ENCODE results near the gene GAPVD1.
A peak's percentile ranks its signal among the peaks of the same experiment; 100 is the strongest.
"Not testable (repeated sequence)": the region's sequence is repeated elsewhere in the genome, so short reads cannot be mapped to it uniquely, and the experiment has no call there.

GAPVD1 gene

GRCh38 chr9:125260561-125260960 is 1.1 kb upstream of the GAPVD1 start:
- no peak overlapping the region for H3K4me3 ChIP-seq (ENCODE audit: low read length)
- no peak overlapping the region for H3K27ac ChIP-seq (ENCODE audit: low read depth, low read length)
- peaks cover 2% of the 10 kb centered on the region for H3K4me1 ChIP-seq (ENCODE audit: control insufficient read depth, insufficient read depth, low read length)
- no peak overlapping the region for H3K9ac ChIP-seq (ENCODE audit: low read length)
- H3K27me3 ChIP-seq (ENCODE audit: control insufficient read depth, insufficient read depth, low read length): peaks cover 3% of the 10 kb centered on the region
- H3K36me3 ChIP-seq (ENCODE audit: control insufficient read depth, insufficient read depth, low read length): no peaks in the 10 kb centered on the region

GRCh38 chr9:125262294-125262991 is 817 bp downstream of the GAPVD1 start:
- Histone ChIP-seq H3K4me3 (ENCODE audit: low read length) (peak overlapping the region; percentile 83), H3K9ac (ENCODE audit: low read length) (peak overlapping the region; percentile 92), H3K4me1 (ENCODE audit: control insufficient read depth, insufficient read depth, low read length) (peaks cover 2% of the 10 kb centered on the region), H3K36me3 (ENCODE audit: control insufficient read depth, insufficient read depth, low read length) (no peaks in the 10 kb centered on the region), H3K27me3 (ENCODE audit: control insufficient read depth, insufficient read depth, low read length) (peaks cover 3% of the 10 kb centered on the region), H3K27ac (ENCODE audit: low read depth, low read length) (no peak overlapping the region)

- not testable (repeated sequence) for H3K9ac ChIP-seq (ENCODE audit: low read length); H3K27me3 ChIP-seq (ENCODE audit: control insufficient read depth, insufficient read depth, low read length); H3K4me1 ChIP-seq (ENCODE audit: control insufficient read depth, insufficient read depth, low read length); H3K27ac ChIP-seq (ENCODE audit: low read depth, low read length); H3K4me3 ChIP-seq (ENCODE audit: low read length); H3K36me3 ChIP-seq (ENCODE audit: control insufficient read depth, insufficient read depth, low read length)
Measured at GRCh38 chr9:125264068-125264467, 2.4 kb downstream of the GAPVD1 start.

- Histone ChIP-seq H3K27me3 (ENCODE audit: control insufficient read depth, insufficient read depth, low read length) (no peaks in the 10 kb centered on the region), H3K4me1 (ENCODE audit: control insufficient read depth, insufficient read depth, low read length) (peaks cover 3% of the 10 kb centered on the region), H3K9ac (ENCODE audit: low read length) (no peak overlapping the region), H3K4me3 (ENCODE audit: low read length) (no peak overlapping the region), H3K27ac (ENCODE audit: low read depth, low read length) (no peak overlapping the region), H3K36me3 (ENCODE audit: control insufficient read depth, insufficient read depth, low read length) (no peaks in the 10 kb centered on the region)
Measured at GRCh38 chr9:125268394-125269013, 6.9 kb downstream of the GAPVD1 start.

GRCh38 chr9:125269014-125269397 is 7.4 kb downstream of the GAPVD1 start:
- Histone ChIP-seq H3K36me3 (ENCODE audit: control insufficient read depth, insufficient read depth, low read length) (no peaks in the 10 kb centered on the region), H3K27me3 (ENCODE audit: control insufficient read depth, insufficient read depth, low read length) (no peaks in the 10 kb centered on the region), H3K9ac (ENCODE audit: low read length) (no peak overlapping the region), H3K27ac (ENCODE audit: low read depth, low read length) (no peak overlapping the region), H3K4me1 (ENCODE audit: control insufficient read depth, insufficient read depth, low read length) (peaks cover 3% of the 10 kb centered on the region), H3K4me3 (ENCODE audit: low read length) (no peak overlapping the region)

GRCh38 chr9:125271081-125271480 is 9.5 kb downstream of the GAPVD1 start:
- H3K27me3 ChIP-seq (ENCODE audit: control insufficient read depth, insufficient read depth, low read length): no peaks in the 10 kb centered on the region
- H3K4me3 ChIP-seq (ENCODE audit: low read length): no peak overlapping the region
- no peak overlapping the region for H3K9ac ChIP-seq (ENCODE audit: low read length)
- H3K4me1 ChIP-seq (ENCODE audit: control insufficient read depth, insufficient read depth, low read length): peaks cover 3% of the 10 kb centered on the region
- H3K36me3 ChIP-seq (ENCODE audit: control insufficient read depth, insufficient read depth, low read length): no peaks in the 10 kb centered on the region
- H3K27ac ChIP-seq (ENCODE audit: low read depth, low read length): no peak overlapping the region

GRCh38 chr9:125272697-125273096 is 11.1 kb downstream of the GAPVD1 start:
- no peak overlapping the region for H3K27ac ChIP-seq (ENCODE audit: low read depth, low read length)

GRCh38 chr9:125276771-125277170 is 15.1 kb downstream of the GAPVD1 start:
- no peak overlapping the region for H3K27ac ChIP-seq (ENCODE audit: low read depth, low read length)
- H3K4me1 ChIP-seq (ENCODE audit: control insufficient read depth, insufficient read depth, low read length): peaks cover 3% of the 10 kb centered on the region
- no peaks in the 10 kb centered on the region for H3K36me3 ChIP-seq (ENCODE audit: control insufficient read depth, insufficient read depth, low read length)
- H3K4me3 ChIP-seq (ENCODE audit: low read length): no peak overlapping the region
- H3K9ac ChIP-seq (ENCODE audit: low read length): no peak overlapping the region
- no peaks in the 10 kb centered on the region for H3K27me3 ChIP-seq (ENCODE audit: control insufficient read depth, insufficient read depth, low read length)

More at GRCh38 chr9:125272697-125273096, 11.1 kb downstream of the GAPVD1 start:
- Histone ChIP-seq H3K27me3 (ENCODE audit: control insufficient read depth, insufficient read depth, low read length) (no peaks in the 10 kb centered on the region), H3K4me1 (ENCODE audit: control insufficient read depth, insufficient read depth, low read length) (peaks cover 3% of the 10 kb centered on the region), H3K4me3 (ENCODE audit: low read length) (no peak overlapping the region), H3K36me3 (ENCODE audit: control insufficient read depth, insufficient read depth, low read length) (no peaks in the 10 kb centered on the region), H3K9ac (ENCODE audit: low read length) (no peak overlapping the region)

GRCh38 chr9:125277411-125277810 is 15.8 kb downstream of the GAPVD1 start:
- Histone ChIP-seq H3K27me3 (ENCODE audit: control insufficient read depth, insufficient read depth, low read length) (no peaks in the 10 kb centered on the region), H3K4me3 (ENCODE audit: low read length) (no peak overlapping the region)

GRCh38 chr9:125280945-125281344 is 19.3 kb downstream of the GAPVD1 start:
- H3K27ac ChIP-seq (ENCODE audit: low read depth, low read length): no peak overlapping the region
- H3K4me3 ChIP-seq (ENCODE audit: low read length): no peak overlapping the region
- no peaks in the 10 kb centered on the region for H3K4me1 ChIP-seq (ENCODE audit: control insufficient read depth, insufficient read depth, low read length)
- no peaks in the 10 kb centered on the region for H3K36me3 ChIP-seq (ENCODE audit: control insufficient read depth, insufficient read depth, low read length)
- no peak overlapping the region for H3K9ac ChIP-seq (ENCODE audit: low read length)
- H3K27me3 ChIP-seq (ENCODE audit: control insufficient read depth, insufficient read depth, low read length): no peaks in the 10 kb centered on the region

More at GRCh38 chr9:125277411-125277810, 15.8 kb downstream of the GAPVD1 start:
- no peak overlapping the region for H3K27ac ChIP-seq (ENCODE audit: low read depth, low read length)
- peaks cover 3% of the 10 kb centered on the region for H3K4me1 ChIP-seq (ENCODE audit: control insufficient read depth, insufficient read depth, low read length)
- no peaks in the 10 kb centered on the region for H3K36me3 ChIP-seq (ENCODE audit: control insufficient read depth, insufficient read depth, low read length)
- H3K9ac ChIP-seq (ENCODE audit: low read length): no peak overlapping the region

- Histone ChIP-seq H3K36me3 (ENCODE audit: control insufficient read depth, insufficient read depth, low read length) (no peaks in the 10 kb centered on the region), H3K4me3 (ENCODE audit: low read length) (no peak overlapping the region), H3K27me3 (ENCODE audit: control insufficient read depth, insufficient read depth, low read length) (no peaks in the 10 kb centered on the region), H3K4me1 (ENCODE audit: control insufficient read depth, insufficient read depth, low read length) (peaks cover 2% of the 10 kb centered on the region), H3K9ac (ENCODE audit: low read length) (no peak overlapping the region), H3K27ac (ENCODE audit: low read depth, low read length) (no peak overlapping the region)
Measured at GRCh38 chr9:125284855-125285254, 23.2 kb downstream of the GAPVD1 start.

- not testable (repeated sequence) for H3K36me3 ChIP-seq (ENCODE audit: control insufficient read depth, insufficient read depth, low read length); H3K4me3 ChIP-seq (ENCODE audit: low read length); H3K27me3 ChIP-seq (ENCODE audit: control insufficient read depth, insufficient read depth, low read length); H3K9ac ChIP-seq (ENCODE audit: low read length); H3K27ac ChIP-seq (ENCODE audit: low read depth, low read length); H3K4me1 ChIP-seq (ENCODE audit: control insufficient read depth, insufficient read depth, low read length)
Measured at GRCh38 chr9:125286935-125287433, 25.4 kb downstream of the GAPVD1 start.

- Histone ChIP-seq H3K4me3 (ENCODE audit: low read length) (no peak overlapping the region), H3K36me3 (ENCODE audit: control insufficient read depth, insufficient read depth, low read length) (no peaks in the 10 kb centered on the region), H3K27me3 (ENCODE audit: control insufficient read depth, insufficient read depth, low read length) (no peaks in the 10 kb centered on the region), H3K9ac (ENCODE audit: low read length) (no peak overlapping the region), H3K4me1 (ENCODE audit: control insufficient read depth, insufficient read depth, low read length) (no peaks in the 10 kb centered on the region), H3K27ac (ENCODE audit: low read depth, low read length) (no peak overlapping the region)
Measured at GRCh38 chr9:125293134-125293533, 31.5 kb downstream of the GAPVD1 start.

All from rectal smooth muscle tissue (tissue), 1 donor.